ENCODE measurements around the gene APBB2.

- TF ChIP-seq EZH2 (IDR thresholded peaks at IDR 0.05; ENCODE audit: borderline replicate concordance, low read length) (no peak), CTCF (IDR thresholded peaks at IDR 0.05; ENCODE audit: low read length) (no peak)
Measured at GRCh38 chr4:40769266-40769665, 445.1 kb downstream of the APBB2 start.

Data from OCI-LY1 (cell line).